ENCODE measurements around the gene TSHZ2.

GRCh38 chr20:53307964-53308597 is 335.9 kb downstream of the TSHZ2 start:
- TF ChIP-seq POLR2AphosphoS5 (IDR thresholded peaks at IDR 0.05; ENCODE audit: low read depth, low read length), result no peak
- TF ChIP-seq TAF1 (IDR thresholded peaks at IDR 0.05; ENCODE audit: borderline replicate concordance, insufficient read depth, low read length), result no peak

All from PFSK-1 (cell line).